GM19035 (cell line): ENCODE measurements around the gene NAIF1.
A peak's percentile ranks its signal among the peaks of the same experiment; 100 is the strongest.
"Not testable (repeated sequence)": the region's sequence is repeated elsewhere in the genome, so short reads cannot be mapped to it uniquely, and the experiment has no call there.

ENCODE experiments used
- ATAC-seq: cut with Tn5 transposase; IDR thresholded peaks from one replicate; pipeline ENCODE4 v1.9.1; 2021; ENCODE audit not compliant: unreplicated experiment

The NAIF1 gene

GRCh38 chr9:128088253-128088945 lies 21.3 kb upstream of the NAIF1 start:
- no peak for ATAC-seq

GRCh38 chr9:128087262-128087661 lies 20.1 kb upstream of the NAIF1 start:
- no peak for ATAC-seq

- ATAC-seq, result no peak
Observed at GRCh38 chr9:128085943-128086342, 18.8 kb upstream of the NAIF1 start.

GRCh38 chr9:128084746-128085145 lies 17.6 kb upstream of the NAIF1 start:
- no peak for ATAC-seq

GRCh38 chr9:128082151-128082550 lies 15.0 kb upstream of the NAIF1 start:
- ATAC-seq, result no peak

- ATAC-seq, result no peak
Observed at GRCh38 chr9:128081056-128081455, 13.9 kb upstream of the NAIF1 start.

- ATAC-seq, result no peak
Observed at GRCh38 chr9:128080206-128080605, 13.1 kb upstream of the NAIF1 start.

GRCh38 chr9:128078504-128079434 lies 11.6 kb upstream of the NAIF1 start:
- no peak for ATAC-seq

- no peak for ATAC-seq
Observed at GRCh38 chr9:128077847-128078503, 10.9 kb upstream of the NAIF1 start.

- ATAC-seq, result no peak
Observed at GRCh38 chr9:128073253-128073886, 6.2 kb upstream of the NAIF1 start.

GRCh38 chr9:128072144-128073021 lies 5.3 kb upstream of the NAIF1 start:
- no peak for ATAC-seq

- not testable (repeated sequence) for ATAC-seq
Observed at GRCh38 chr9:128071475-128071874, 4.4 kb upstream of the NAIF1 start.

- ATAC-seq, result no peak
Observed at GRCh38 chr9:128070874-128071273, 3.8 kb upstream of the NAIF1 start.

GRCh38 chr9:128068386-128069205 lies 1.5 kb upstream of the NAIF1 start:
- ATAC-seq, result peak; percentile 8

- peak; percentile 71 for ATAC-seq
Observed at GRCh38 chr9:128067645-128068385, 695 bp upstream of the NAIF1 start, which contains the start of gene SLC25A25. Gene SLC25A25, plus strand, starts transcription at chr9:128068232. Its CDS starts 88 bp downstream, at chr9:128068320.

GRCh38 chr9:128065907-128066712 lies 1.0 kb downstream of the NAIF1 start:
- no peak for ATAC-seq
